Measurements from ENCODE around the gene WDR64. TPM values are rescaled to one million over a fixed set of nuclear protein-coding genes. Genes with fewer than 3 reads are reported as not detected.

WDR64 gene
- total and polyA plus RNA-seq, 2 of the 13 experiments (the other 11 are each of a cell fraction or from before 2014, with no cell fraction given) = not detected

- TF ChIP-seq ZNF574 (CRISPR knock-in tag; IDR thresholded peaks at IDR 0.05) (no peak), POLR2AphosphoS2 (IDR thresholded peaks at IDR 0.05; ENCODE audit: low read depth, low read length) (no peak), ZNF431 (CRISPR knock-in tag; IDR thresholded peaks at IDR 0.05; ENCODE audit: borderline replicate concordance, low read depth) (no peak), MTF2 (CRISPR knock-in tag; IDR thresholded peaks at IDR 0.05; ENCODE audit: borderline replicate concordance) (no peak), IKZF1 (IDR thresholded peaks at IDR 0.05) (no peak), ZNF496 (CRISPR knock-in tag; IDR thresholded peaks at IDR 0.05; ENCODE audit: insufficient replicate concordance) (no peak), NCOR1 (IDR thresholded peaks at IDR 0.05; ENCODE audit: borderline replicate concordance, low read length) (peak; percentile 36; the same call in 1 of the 2 replicates), SETDB1 (CRISPR knock-in tag; IDR thresholded peaks at IDR 0.05; ENCODE audit: borderline replicate concordance) (no peak), FOSL2 (CRISPR knock-in tag; IDR thresholded peaks at IDR 0.05) (peak; percentile 54; the same call in 1 of the 2 replicates), ZNF44 (CRISPR knock-in tag; IDR thresholded peaks at IDR 0.05) (no peak), HMG20A (CRISPR knock-in tag; IDR thresholded peaks at IDR 0.05; ENCODE audit: borderline replicate concordance) (no peak; the same call in 1 of the 2 replicates), KLF11 (CRISPR knock-in tag; IDR thresholded peaks at IDR 0.05) (no peak), ZBTB38 (CRISPR knock-in tag; IDR thresholded peaks at IDR 0.05) (no peak), HNF4G (IDR thresholded peaks at IDR 0.05; ENCODE audit: borderline replicate concordance, low read depth, low read length) (no peak), HNF4G (CRISPR knock-in tag; IDR thresholded peaks at IDR 0.05; ENCODE audit: borderline replicate concordance, low read depth) (no peak), ETS1 (CRISPR knock-in tag; IDR thresholded peaks at IDR 0.05) (no peak), SAP130 (CRISPR knock-in tag; IDR thresholded peaks at IDR 0.05; ENCODE audit: low read depth) (peak; percentile 31; the same call in 1 of the 2 replicates), SMAD9 (CRISPR knock-in tag; IDR thresholded peaks at IDR 0.05) (no peak), ZGPAT (CRISPR knock-in tag; IDR thresholded peaks at IDR 0.05) (0 out of 2 replicates have a peak, but pooled peaks have one; percentile 44), ZNF644 (CRISPR knock-in tag; IDR thresholded peaks at IDR 0.05; ENCODE audit: low read depth) (peak; percentile 47; the same call in 1 of the 2 replicates)
- TF ChIP-seq, protein P1, sequence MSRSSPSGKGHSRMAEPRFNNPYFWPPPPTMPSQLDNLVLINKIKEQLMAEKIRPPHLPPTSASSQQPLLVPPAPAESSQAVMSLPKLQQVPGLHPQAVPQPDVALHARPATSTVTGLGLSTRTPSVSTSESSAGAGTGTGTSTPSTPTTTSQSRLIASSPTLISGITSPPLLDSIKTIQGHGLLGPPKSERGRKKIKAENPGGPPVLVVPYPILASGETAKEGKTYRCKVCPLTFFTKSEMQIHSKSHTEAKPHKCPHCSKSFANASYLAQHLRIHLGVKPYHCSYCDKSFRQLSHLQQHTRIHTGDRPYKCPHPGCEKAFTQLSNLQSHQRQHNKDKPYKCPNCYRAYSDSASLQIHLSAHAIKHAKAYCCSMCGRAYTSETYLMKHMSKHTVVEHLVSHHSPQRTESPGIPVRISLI (CRISPR knock-in tag; IDR thresholded peaks at IDR 0.05; ENCODE audit: borderline replicate concordance) = no peak
- TF ChIP-seq, protein P2, sequence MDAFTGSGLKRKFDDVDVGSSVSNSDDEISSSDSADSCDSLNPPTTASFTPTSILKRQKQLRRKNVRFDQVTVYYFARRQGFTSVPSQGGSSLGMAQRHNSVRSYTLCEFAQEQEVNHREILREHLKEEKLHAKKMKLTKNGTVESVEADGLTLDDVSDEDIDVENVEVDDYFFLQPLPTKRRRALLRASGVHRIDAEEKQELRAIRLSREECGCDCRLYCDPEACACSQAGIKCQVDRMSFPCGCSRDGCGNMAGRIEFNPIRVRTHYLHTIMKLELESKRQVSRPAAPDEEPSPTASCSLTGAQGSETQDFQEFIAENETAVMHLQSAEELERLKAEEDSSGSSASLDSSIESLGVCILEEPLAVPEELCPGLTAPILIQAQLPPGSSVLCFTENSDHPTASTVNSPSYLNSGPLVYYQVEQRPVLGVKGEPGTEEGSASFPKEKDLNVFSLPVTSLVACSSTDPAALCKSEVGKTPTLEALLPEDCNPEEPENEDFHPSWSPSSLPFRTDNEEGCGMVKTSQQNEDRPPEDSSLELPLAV (CRISPR knock-in tag; conservative IDR thresholded peaks at IDR 0.05; ENCODE audit: low read depth) = no peak
These were observed 36.8 kb upstream of the WDR64 start (continued) for GRCh38 chr1:241615043-241615974.
